Erythroblast (primary cell): Measurements from ENCODE around the gene SUSD6.
A peak's percentile ranks its signal among the peaks of the same experiment; 100 is the strongest.
"Not testable (repeated sequence)": the region's sequence is repeated elsewhere in the genome, so short reads cannot be mapped to it uniquely, and the experiment has no call there.

Source experiments
- DNase-seq, 2 experiments: peaks; one replicate each; lab custom pipeline; 2025; lab: John Stamatoyannopoulos, UW
- GATA1 ChIP-seq: IDR thresholded peaks from 2 replicates; pipeline ENCODE4 v1.6.1; 2011; ENCODE audit warnings: low read depth, mild to moderate bottlenecking, control low read depth, low read length, moderate library complexity
- POLR2A ChIP-seq: IDR thresholded peaks from 2 replicates; pipeline ENCODE4 v1.6.1; 2011; ENCODE audit warnings: mild to moderate bottlenecking, low read length

SUSD6 gene

DNA sequence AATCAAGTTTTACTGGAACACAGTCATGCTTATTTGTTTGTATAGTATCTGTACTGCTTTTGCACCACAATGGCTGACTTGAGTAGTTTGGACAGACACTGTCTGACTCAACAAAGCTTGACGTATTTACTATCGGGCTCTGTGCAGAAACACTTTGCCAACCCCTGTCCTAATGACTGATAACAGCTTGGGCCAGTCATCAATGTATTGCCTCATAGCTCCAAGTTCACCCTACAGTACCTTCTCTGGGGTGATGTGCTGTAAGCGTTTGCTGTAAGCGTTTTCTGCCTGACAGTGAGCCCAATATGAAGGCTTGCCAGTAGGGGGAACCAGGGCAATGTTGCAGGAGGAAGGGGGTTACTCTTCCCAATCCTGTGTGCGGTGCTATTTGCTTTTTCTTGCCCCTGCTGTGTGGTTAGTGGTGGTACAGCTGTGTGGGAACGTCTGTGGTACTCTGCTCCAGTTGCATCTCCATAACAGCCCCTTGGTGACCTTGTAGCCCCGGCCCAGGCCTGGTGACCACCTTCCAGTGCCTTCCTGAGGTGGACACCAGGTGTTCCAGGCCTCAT, 31.3 kb upstream of the SUSD6 start:
- TF ChIP-seq GATA1 (no peak), POLR2A (no peak)
- peak; percentile 92 to 95 for DNase-seq

DNA sequence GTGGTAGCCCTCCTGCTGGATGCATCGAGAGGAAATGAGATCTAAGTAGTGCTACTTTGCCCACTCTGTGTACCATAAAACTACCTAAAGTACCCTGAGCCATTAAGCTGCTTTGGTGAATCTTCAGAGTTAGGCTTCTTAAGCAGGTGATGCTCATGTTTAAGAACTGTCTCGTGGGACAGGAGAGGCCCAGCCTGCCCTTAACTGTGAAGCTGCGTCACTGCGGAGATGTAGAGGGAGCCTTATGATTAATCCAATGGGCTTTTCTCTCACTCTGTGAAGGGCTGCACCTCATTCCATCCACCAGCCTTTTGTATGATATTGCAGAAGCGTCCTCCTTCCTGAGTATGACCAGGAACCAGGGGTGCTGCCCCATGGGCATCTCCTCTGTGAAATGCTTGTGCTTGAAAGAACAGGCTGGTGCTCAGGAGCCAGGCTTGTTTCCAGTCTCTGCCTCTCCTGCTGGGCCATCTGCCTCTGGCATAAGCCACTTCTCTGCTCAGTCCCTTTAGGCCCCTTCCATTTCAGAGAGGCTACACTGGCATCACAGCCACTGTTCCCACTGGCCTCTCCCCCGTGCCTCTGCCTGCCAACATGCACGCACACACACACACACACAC, 30.0 kb upstream of the SUSD6 start:
- no peak for TF ChIP-seq POLR2A
- no peak for TF ChIP-seq GATA1
- DNase-seq: no peak

DNA sequence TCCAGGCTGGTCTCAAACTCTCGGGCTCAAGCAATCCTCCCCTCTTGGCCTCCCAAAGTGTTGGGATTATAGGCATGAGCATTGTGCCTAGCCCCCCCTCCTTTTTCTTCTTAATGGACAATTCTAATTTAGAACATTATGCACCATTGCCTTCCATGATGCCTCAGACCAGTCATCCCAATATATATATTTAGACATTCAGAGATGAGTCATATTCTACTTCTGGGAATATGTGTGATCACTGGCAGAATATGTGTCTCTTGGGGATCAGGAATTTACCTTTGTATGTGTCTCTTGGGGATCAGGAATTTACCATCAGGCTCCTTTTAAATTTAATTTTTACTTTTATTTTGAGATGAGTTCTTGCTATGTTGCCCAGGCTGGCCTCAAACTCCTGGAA, 29.2 kb upstream of the SUSD6 start:
- DNase-seq: no peak
- TF ChIP-seq POLR2A (no peak), GATA1 (no peak)

DNA sequence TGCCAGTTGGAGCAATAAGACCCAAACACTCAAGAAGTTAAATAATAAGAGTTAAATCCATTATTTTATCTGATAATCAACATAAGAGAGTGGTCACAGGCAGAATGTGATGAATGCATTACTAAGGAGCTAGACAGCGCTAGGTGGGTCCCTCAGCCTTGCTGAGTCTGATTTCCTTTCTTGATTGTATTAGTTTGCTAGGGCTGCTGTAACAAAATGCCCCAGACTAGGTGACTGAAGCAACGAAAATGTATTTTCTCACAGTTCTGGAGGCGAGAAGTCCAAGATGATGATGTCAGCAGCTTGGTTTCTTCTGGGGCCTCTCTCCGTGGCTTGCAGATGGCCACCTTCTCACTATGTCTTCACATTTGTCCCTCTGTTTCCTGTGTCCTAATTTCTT, 28.6 kb upstream of the SUSD6 start:
- TF ChIP-seq POLR2A: no peak
- TF ChIP-seq GATA1: no peak
- DNase-seq: no peak

DNA sequence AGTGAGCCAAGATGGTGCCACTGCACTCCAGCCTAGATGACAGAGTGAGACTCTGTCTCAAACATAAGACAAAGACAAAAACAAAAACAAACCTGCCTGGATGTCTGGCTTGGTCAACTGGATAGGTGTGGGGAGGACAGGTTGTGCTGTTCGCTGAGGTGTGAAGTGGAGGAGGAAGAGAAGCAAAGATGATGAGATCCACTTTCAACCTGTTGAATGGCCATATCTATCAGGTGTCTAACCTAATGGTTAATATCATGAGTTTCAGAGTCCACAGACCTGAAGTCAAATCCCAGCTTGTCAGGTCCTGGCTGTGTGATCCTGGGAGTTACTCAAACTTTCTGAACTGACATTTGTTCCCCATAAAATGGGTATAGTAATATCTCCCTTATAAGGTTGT, 27.0 kb upstream of the SUSD6 start:
- TF ChIP-seq GATA1 (no peak), POLR2A (no peak)

DNA sequence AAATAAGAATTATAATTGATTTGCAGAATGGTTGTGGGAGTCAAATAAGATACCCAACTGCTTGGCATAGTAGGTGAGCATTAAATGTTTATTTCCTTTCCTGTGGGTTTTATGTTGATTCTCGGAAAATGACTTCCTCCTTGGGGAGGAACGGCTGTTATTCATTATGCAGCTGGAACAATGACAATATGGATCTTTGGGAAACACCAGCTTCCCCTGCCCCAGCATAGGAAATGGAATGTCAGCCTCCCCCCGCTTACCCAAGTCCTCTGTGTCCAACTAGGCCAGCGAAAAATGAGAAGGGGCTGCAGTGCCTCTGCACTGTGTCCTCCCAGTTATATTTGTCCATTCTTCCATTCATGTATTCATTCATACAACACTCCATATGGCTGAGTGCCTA, 25.0 kb upstream of the SUSD6 start:
- no peak for DNase-seq
- TF ChIP-seq GATA1 (no peak), POLR2A (no peak)

More for the DNA sequence above, 27.0 kb upstream of the SUSD6 start:
- DNase-seq: no peak

DNA sequence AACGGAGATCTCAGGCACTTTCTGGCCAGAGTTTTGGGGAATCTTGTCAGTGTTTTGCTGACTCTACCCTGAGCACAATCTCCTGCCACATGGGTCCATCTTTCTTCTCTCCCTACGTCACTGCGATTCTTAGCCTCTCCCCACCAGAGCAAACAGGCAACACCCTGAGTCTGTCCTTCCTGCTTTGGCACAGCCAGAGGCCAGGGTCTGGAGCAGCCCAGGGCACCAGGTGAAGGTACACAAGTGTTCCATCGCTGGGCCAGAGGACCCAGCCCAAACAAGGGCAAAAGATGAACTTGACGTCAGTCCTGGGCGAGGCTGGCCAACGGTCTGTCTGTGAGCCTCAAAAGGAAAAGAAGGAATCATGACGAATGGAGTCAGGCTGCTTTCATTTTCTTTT, 24.0 kb upstream of the SUSD6 start:
- no peak for DNase-seq
- no peak for TF ChIP-seq POLR2A
- TF ChIP-seq GATA1: no peak

DNA sequence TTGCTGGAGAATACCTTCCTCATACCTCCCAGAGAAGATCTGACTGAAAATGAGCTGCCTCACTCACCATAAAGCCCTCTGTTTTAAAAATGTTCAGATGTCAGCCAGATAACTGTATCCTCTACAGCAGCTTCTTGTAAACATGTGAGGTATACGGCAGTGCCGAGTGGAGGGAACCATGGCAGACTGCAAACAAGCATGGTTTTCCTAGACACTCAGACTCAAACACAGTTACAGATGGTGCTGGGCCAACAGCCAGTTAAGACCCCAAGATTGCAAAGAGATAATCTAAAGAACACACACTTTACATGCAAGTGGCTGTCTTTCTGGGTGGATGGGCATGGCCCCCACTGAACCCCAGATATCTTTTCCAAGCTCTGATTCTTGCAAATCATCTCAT, 20.1 kb upstream of the SUSD6 start:
- TF ChIP-seq GATA1 (no peak), POLR2A (no peak)
- DNase-seq: no peak

DNA sequence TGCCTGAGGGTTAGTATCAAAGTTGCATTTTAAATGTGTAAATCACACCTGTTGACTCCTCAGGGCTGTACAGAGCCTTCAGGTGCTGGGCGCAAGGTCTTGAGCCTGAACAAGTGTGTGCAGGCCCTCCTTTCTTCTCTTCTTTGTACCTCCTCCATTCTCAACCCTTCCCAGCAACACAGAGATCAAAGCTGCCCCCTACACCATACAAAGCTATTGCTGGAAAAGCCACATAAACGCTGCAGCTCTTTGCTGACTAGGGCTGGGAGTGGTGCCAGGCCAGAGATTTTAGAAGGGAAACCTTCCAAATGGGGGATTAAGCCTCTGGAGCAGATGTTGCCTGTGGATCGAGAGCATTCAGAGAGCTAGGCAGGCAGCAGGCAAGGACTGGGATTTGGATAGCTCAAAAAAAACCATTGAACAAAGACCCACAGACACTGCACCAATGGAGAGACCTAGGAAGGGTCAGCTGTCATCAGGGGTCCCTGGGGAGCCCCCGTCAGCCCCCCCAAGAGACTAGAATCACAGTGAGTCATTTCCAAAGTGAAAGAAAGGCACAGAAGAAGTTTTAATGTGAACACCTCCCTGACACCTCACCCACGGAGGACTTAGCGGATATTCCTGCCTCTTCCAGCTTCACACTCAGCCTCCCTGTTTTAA, 18.2 kb upstream of the SUSD6 start:
- no peak for DNase-seq

DNA sequence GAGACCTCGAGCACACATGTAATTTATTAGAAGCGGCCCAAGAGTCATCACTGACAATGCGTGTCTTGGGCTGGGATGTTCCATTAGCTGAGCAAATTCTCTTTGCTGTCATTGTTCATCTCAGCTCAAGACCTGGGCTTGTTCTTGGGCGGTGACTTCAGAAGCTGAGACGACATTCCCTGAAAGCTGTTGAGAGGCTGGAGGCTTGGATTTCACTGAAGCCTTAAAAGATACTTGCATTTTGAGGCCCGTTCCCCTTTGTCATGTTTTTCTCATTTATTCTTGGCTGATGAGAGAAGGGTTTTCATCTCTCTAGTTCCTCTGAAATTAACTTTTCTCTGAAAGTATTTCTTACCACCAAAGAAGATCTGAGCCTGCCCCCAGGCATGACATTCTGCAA, 16.6 kb upstream of the SUSD6 start:
- TF ChIP-seq GATA1: no peak
- TF ChIP-seq POLR2A: no peak
- DNase-seq: no peak

More for the DNA sequence above, 18.2 kb upstream of the SUSD6 start:
- TF ChIP-seq POLR2A: no peak
- TF ChIP-seq GATA1: no peak

DNA sequence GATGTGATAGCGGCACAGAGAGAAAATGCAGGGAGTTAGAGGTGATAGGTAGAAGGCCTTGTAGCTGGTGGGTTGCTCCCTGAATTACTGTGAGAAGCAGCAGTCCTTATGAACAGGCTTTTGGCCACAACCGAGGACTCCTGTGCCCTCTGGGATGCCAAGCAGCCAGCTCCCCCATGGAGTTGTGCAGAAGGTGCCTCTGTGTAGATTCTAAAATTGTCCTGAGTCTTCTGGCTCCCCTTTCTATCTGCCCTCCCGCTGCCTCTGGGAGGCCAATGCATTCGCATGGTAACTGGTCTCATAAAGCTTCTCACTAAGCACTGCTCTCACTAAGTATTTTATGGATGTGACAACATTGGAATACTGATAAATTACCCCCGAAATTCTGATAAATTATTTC, 16.1 kb upstream of the SUSD6 start:
- DNase-seq: no peak
- TF ChIP-seq GATA1 (no peak), POLR2A (no peak)

DNA sequence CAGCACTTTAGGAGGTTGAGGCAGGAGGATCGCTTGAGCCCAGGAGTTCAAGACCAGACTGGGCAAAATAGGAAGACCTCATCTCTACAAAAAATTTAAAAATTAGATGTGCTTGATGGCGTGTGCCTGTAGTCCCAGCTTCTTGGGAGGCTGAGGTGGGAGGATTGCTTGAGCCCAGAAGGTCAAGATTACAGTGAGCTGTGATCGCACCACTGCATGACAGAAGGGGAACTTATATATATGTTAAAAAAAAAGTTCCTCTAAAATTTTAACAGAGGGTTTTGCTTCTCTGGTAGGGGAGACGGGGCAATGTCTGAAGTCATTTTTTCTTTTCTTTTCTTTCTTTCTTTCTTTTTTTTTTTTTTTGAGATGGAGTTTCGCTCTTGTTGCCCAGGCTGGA, 12.0 kb upstream of the SUSD6 start:
- DNase-seq: not testable (repeated sequence)

DNA sequence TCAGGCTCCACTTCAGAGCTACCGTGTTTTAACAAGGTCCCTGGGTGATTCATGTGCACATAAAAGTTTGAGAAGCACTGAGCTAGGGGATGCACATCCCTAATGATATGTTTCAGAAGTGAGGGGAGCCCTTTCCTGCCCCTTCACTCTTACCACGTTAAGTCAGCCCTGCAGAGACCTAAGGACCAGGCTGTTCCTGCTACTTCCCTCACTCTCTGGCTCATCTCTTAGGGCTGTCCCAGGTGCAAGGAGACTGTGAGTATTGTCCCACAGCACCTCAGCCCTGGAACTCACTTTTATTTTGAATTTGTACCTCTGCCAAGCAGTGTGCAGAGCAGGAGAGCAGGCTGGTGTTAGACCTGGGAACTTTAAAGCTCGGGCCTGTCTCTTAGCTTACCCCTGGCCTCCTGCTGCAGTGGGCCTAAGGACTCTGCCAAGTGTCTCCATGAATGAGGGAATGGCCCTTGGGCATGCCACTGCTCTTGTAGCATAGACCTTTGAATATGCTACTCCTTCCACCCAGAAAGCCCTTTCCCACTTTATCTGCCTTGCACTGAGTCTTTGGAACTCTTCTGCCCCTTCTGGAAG, 11.0 kb upstream of the SUSD6 start:
- DNase-seq: no peak
- TF ChIP-seq GATA1 (no peak), POLR2A (no peak)

DNA sequence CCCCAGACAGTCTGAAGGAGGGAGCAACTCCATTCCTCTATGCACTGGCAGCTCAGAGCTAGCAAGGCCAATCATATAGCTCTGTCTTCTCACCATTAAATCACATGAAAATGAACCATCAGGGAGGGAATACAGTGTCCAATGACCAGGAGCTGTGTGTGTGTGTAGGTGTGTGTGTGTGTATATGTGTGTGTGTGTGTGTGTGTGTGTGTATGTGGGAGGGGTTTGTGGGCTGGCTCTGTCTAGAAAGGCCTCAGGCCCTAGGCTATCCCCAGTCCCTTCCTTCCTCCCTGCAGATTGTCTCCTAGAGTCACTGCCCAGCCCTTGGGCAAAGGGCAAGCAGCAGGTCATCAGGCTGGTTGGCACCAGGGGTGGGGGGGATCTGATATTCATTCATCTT, 5.7 kb upstream of the SUSD6 start:
- TF ChIP-seq GATA1 (no peak), POLR2A (no peak)
- DNase-seq: no peak
